ENCODE measurements around the gene FCRL2. TPM values are rescaled to one million over a fixed set of nuclear protein-coding genes. Genes with fewer than 3 reads are reported as not detected.

Gene FCRL2
- total RNA-seq, 6 donors from 2014 or later = 0.46 to 3.1 (median 0.68) TPM

Other genes with a start within 250 kb of the FCRL2 start
- gene FCRL5, start 224.6 kb downstream of the FCRL2 start, total RNA-seq = 1 to 10 TPM in 4 of 6 donors, under 1 TPM in 2; 0.22 to 9.8 (median 2.1) TPM
- not detected for gene FCRL4, start 179.0 kb downstream of the FCRL2 start, total RNA-seq
- gene FCRL3, start 76.4 kb downstream of the FCRL2 start, total RNA-seq = 1 to 10 TPM in 4 of 6 donors, under 1 TPM in 2; 0.22 to 1.4 (median 1.1) TPM
- 10 to 100 TPM in 2 of 6 donors, 1 to 10 TPM in 4; 1.2 to 18.9 (median 3.6) TPM for gene FCRL1, start 43.0 kb upstream of the FCRL2 start, total RNA-seq
- 1 to 10 TPM; 1.4 to 5.2 (median 3.4) TPM for gene CD5L, start 64.7 kb upstream of the FCRL2 start, total RNA-seq
- gene KIRREL1, start 216.5 kb upstream of the FCRL2 start, total RNA-seq = 10 to 100 TPM; 16.9 to 40.6 (median 25.8) TPM

Measured in upper lobe of left lung (tissue), 6 donors.